Suprapubic skin (tissue), 4 donors: ENCODE results near the gene TMEM17.

Source experiments
- CTCF ChIP-seq, 2 donors: fragments of 200-600 bp in 1 of 2; fragments of 450-650 bp in 1 of 2; sonication (generic) in 1 of 2; IDR thresholded peaks; one replicate each; pipeline ENCODE4 v1.5.1; 2016 to 2019; ENCODE audit warnings: antibody characterized with exemption in 2 of 2, mild to moderate bottlenecking in 1 of 2, moderate library complexity in 1 of 2
- EP300 ChIP-seq: sonication (generic); formaldehyde crosslinking; IDR thresholded peaks from one replicate; pipeline ENCODE4 v1.6.1; 2017; ENCODE audit warnings: antibody characterized with exemption
- POLR2A ChIP-seq, 2 donors: fragments of 450-650 bp; IDR thresholded peaks; one replicate each; pipeline ENCODE4 v1.6.1; 2017; ENCODE audit warnings: antibody characterized with exemption in 2 of 2, mild to moderate bottlenecking in 2 of 2, moderate library complexity in 2 of 2
- POLR2AphosphoS5 ChIP-seq, 3 donors: sonication (generic); formaldehyde crosslinking; IDR thresholded peaks; one replicate each; pipeline ENCODE4 v1.6.1; 2017; ENCODE audit warnings: antibody characterized with exemption in 3 of 3

GRCh38 chr2:62477573-62477972 lies 28.4 kb downstream of the TMEM17 start:
- TF ChIP-seq POLR2A (IDR thresholded peaks at IDR 0.05) (no peak), CTCF (IDR thresholded peaks at IDR 0.05) (no peak), EP300 (no peak), POLR2AphosphoS5 (IDR thresholded peaks at IDR 0.05) (no peak)
